GM12891 (cell line): Measurements from ENCODE around the gene STAT5B.

Source experiments
- DNase-seq: peaks from one replicate; pipeline ENCODE4 v3.0.0; 2011; ENCODE audit warnings: low spot score; ENCODE audit not compliant: insufficient read length
- FAIRE-seq: peaks from 2 replicates; lab custom pipeline; 2011; peaks lifted over from hg19 to GRCh38; lab: Jason Lieb, UNC
- PAX5 ChIP-seq: IDR thresholded peaks from 2 replicates; pipeline ENCODE4 v1.6.1; 2011; ENCODE audit warnings: low read length, moderate library complexity, mild to moderate bottlenecking; ENCODE audit not compliant: insufficient read depth, severe bottlenecking
- POLR2A ChIP-seq: IDR thresholded peaks from 2 replicates; pipeline ENCODE4 v1.6.1; 2011; ENCODE audit warnings: low read depth, low read length, control low read depth
- POLR2AphosphoS5 ChIP-seq: IDR thresholded peaks from 2 replicates; pipeline ENCODE4 v1.6.1; 2011; ENCODE audit warnings: low read depth, low read length, control low read depth
- POU2F2 ChIP-seq: IDR thresholded peaks from 2 replicates; pipeline ENCODE4 v1.6.1; 2011; ENCODE audit warnings: low read depth, mild to moderate bottlenecking, control low read depth, low read length, moderate library complexity
- SPI1 ChIP-seq: IDR thresholded peaks from 2 replicates; pipeline ENCODE4 v1.6.1; 2011; ENCODE audit warnings: low read depth, low read length, control low read depth
- TAF1 ChIP-seq: IDR thresholded peaks from 2 replicates; pipeline ENCODE4 v1.6.1; 2011; ENCODE audit warnings: low read depth, low read length, control low read depth

STAT5B gene

GRCh38 chr17:42163696-42164407 is 112.3 kb downstream of the STAT5B start:
- FAIRE-seq (no peak), DNase-seq (no peak)
- TF ChIP-seq POU2F2 (no peak), POLR2AphosphoS5 (no peak), TAF1 (no peak)

GRCh38 chr17:42163113-42163512 is 113.1 kb downstream of the STAT5B start:
- TF ChIP-seq POLR2A (no peak), SPI1 (no peak), POLR2AphosphoS5 (no peak), TAF1 (no peak), PAX5 (no peak), POU2F2 (no peak)
- peak; percentile 31 for FAIRE-seq
- no peak for DNase-seq

- no peak for TF ChIP-seq SPI1
- TF ChIP-seq POU2F2 = no peak
- no peak for TF ChIP-seq POLR2AphosphoS5
- DNase-seq (no peak), FAIRE-seq (no peak)
These were observed 115.7 kb downstream of the STAT5B start for GRCh38 chr17:42160531-42160910.

DNA sequence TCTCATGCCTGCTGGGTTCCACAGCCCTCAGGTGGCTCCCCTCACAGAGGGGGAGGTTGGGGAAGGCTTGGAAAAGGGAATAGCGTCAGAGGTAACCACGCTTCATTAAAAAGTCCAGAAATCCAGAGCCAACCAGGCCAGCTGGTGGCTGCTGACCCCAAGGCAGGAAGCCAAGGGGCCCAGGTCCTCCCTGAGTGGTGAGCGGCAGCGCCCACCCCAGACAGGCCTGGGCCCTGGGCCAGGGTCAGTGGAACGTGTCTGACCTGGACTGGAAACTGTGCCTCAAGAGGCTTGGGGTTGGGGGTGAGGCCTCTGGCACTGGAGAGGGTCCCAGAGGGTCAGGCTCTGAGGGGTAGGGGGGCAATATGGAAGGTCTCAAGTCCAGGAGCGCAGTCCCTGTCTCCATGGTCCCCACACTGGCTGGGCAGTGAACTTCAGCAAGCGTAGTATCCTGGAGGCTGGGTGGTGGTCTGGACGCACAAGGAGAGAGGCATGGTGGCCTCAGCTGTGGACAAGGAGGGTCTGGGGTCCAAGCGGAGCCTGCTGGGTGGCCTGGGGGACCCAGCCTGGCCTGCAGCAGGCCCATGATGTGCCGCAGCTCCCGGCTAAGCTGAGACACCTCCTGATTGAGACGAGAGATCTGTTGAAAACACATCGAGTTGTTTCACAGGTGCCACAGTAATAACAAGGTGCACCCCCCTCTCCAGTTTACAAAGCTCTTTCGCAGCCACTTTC is 116.2 kb downstream of the STAT5B start:
- DNase-seq (no peak), FAIRE-seq (no peak)
- TF ChIP-seq PAX5 = no peak
- TF ChIP-seq POU2F2 = no peak
- TF ChIP-seq TAF1 = no peak
- TF ChIP-seq SPI1 = no peak
- TF ChIP-seq POLR2A = no peak
- TF ChIP-seq POLR2AphosphoS5 = no peak

DNA sequence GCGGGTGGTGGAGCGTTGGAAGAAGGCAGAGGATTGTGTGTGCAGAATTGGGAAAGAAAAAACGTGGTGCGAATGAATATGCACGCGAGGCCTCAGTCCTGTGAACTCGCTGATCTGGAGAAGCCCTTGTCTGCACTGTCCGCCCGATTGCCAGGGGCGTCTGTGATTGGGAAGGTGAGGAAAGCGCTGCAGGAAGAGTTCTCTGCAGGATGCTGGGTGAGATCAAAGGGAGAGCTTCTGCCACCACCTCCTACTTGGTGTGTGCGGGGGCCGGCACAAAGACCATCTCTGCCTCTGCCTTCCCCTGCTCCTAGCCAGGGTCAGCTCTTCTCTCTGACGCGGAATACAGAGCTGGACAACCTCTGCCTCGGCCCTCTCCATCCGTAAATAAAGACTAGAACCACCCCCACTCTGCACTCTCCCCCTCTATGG is 120.6 kb downstream of the STAT5B start:
- TF ChIP-seq SPI1 (no peak), TAF1 (no peak), POU2F2 (no peak), POLR2AphosphoS5 (no peak), PAX5 (no peak), POLR2A (no peak)
- FAIRE-seq (no peak), DNase-seq (no peak)

DNA sequence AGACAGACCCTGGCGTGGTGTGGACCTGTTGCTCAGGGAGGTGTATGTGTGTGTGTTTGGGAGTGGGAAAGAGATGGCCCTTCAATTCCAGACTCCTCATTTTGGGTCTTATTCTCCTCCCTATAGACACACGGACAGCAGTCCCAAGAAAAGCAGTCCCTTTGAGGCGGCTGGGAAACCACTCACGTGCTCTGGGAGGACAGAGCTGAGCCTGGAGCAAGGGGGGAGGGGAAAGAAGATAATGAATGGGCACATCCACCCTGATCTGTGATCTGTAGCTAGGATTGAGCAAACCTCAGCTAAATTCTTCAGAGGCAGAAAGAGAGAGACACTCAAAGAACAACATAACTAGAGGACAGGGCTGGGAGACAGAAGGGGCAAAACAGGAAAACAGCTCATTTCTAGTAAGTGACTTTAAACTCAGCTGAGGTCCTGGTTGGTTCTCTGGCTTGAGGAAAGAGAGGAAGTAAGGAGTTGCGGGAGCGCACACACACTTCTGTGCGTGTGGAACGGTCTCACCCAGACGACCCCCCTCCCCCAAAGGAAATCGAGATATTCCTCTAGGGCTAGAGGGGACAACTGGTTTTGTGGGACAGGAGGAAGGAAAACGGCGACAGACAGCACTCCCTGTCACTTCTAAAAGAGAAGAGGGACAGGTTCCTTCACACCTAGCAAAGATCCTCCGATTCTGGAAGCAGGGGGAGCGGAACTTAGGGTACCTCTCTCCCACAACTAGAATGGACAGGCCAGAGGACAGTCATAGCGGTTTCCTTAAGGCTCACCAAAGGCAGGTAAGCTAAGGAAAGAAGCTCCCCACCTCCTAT is 122.1 kb downstream of the STAT5B start:
- TF ChIP-seq SPI1 (peak; percentile 41; the same call in 1 of the 2 replicates), POLR2A (no peak)
- FAIRE-seq (peak; percentile 76), DNase-seq (no peak)
